ENCODE results near the gene SLC43A2. TPM values are rescaled to one million over a fixed set of nuclear protein-coding genes. Genes with fewer than 3 reads are reported as not detected.

SLC43A2 gene
- total and polyA plus RNA-seq, 2 of the 13 experiments (the other 11 are each of a cell fraction or from before 2014, with no cell fraction given) = 7.3 to 20.0 TPM

GRCh38 chr17:1648963-1649843 lies 20.6 kb upstream of the SLC43A2 start (continued):
- TF ChIP-seq ZBTB40 (IDR thresholded peaks at IDR 0.05) (no peak), ZBTB40 (CRISPR knock-in tag; IDR thresholded peaks at IDR 0.05) (peak; percentile 56), MAFK (conservative IDR thresholded peaks at IDR 0.05 in 1 of 2, IDR thresholded peaks at IDR 0.05 in 1 of 2; ENCODE audit: low read length in 2 of 2) (no peak), ONECUT2 (CRISPR knock-in tag; IDR thresholded peaks at IDR 0.05) (no peak), ZNF30 (CRISPR knock-in tag; IDR thresholded peaks at IDR 0.05) (no peak), CEBPB (IDR thresholded peaks at IDR 0.05; ENCODE audit: borderline replicate concordance, low read depth, low read length) (no peak), ARHGAP35 (CRISPR knock-in tag; IDR thresholded peaks at IDR 0.05; ENCODE audit: borderline replicate concordance) (no peak), SP4 (CRISPR knock-in tag; IDR thresholded peaks at IDR 0.05) (peak; percentile 40), PITX1 (CRISPR knock-in tag; IDR thresholded peaks at IDR 0.05) (peak; percentile 59; the same call in 1 of the 2 replicates), ZNF557 (CRISPR knock-in tag; IDR thresholded peaks at IDR 0.05) (no peak), HNF4A (CRISPR knock-in tag; IDR thresholded peaks at IDR 0.05) (0 out of 2 replicates have a peak, but pooled peaks have one; percentile 23), MED1 (CRISPR knock-in tag; IDR thresholded peaks at IDR 0.05) (peak; percentile 29), TAF1 (CRISPR knock-in tag; IDR thresholded peaks at IDR 0.05) (peak; percentile 5; the same call in 1 of the 2 replicates), TEF (CRISPR knock-in tag; IDR thresholded peaks at IDR 0.05) (no peak), ZBTB44 (CRISPR knock-in tag; IDR thresholded peaks at IDR 0.05) (no peak; the same call in 1 of the 2 replicates), RCOR2 (CRISPR knock-in tag; IDR thresholded peaks at IDR 0.05) (no peak), ARNT2 (CRISPR knock-in tag; IDR thresholded peaks at IDR 0.05; ENCODE audit: low read depth) (no peak), GLI4 (CRISPR knock-in tag; IDR thresholded peaks at IDR 0.05; ENCODE audit: borderline replicate concordance) (peak; percentile 45; the same call in 1 of the 2 replicates), EED (CRISPR knock-in tag; IDR thresholded peaks at IDR 0.05) (0 out of 2 replicates have a peak, but pooled peaks have one; percentile 28)

Data from HepG2 (cell line).